ENCODE results near the gene APOE. TPM values are rescaled to one million over a fixed set of nuclear protein-coding genes. Genes with fewer than 3 reads are reported as not detected.
"Not testable (repeated sequence)": the region's sequence is repeated elsewhere in the genome, so short reads cannot be mapped to it uniquely, and the experiment has no call there.

Gene APOE
- total and polyA plus RNA-seq, 2 experiments from 2014 or later = 1,133 to 1,438 TPM

- DNase-seq (ENCODE audit: low spot score) (no peak), ATAC-seq (peak; percentile 6; the same call in 2 of the 3 replicates)
- Mint-ChIP-seq H3K36me3 (ENCODE audit: low read depth) (peaks cover 46% of the 10 kb centered on the region), H3K4me3 (no peak overlapping the region), H3K27me3 (ENCODE audit: insufficient read depth, low read depth, poor library complexity) (peaks cover 13% of the 10 kb centered on the region), H3K9me3 (no peaks in the 10 kb centered on the region), H3K4me1 (peaks cover 39% of the 10 kb centered on the region), H3K27ac (peak overlapping the region; percentile 34)
- H3K36me3 ChIP-seq (ENCODE audit: insufficient read depth) = peaks cover 11% of the 10 kb centered on the region
- H2AFZ ChIP-seq = no peak overlapping the region
- H3K4me3 ChIP-seq = no peak overlapping the region
- peak overlapping the region; percentile 92 for H3K27ac ChIP-seq (ENCODE audit: low read depth)
- TF ChIP-seq ZNF114 (CRISPR knock-in tag; IDR thresholded peaks at IDR 0.05) = no peak
- TF ChIP-seq ZNF331 (CRISPR knock-in tag; IDR thresholded peaks at IDR 0.05; ENCODE audit: low read depth) = no peak
- TF ChIP-seq CTCF (conservative IDR thresholded peaks at IDR 0.05; ENCODE audit: low read depth in 2 of 2) = no peak
- no peak for TF ChIP-seq EZH2 (IDR thresholded peaks at IDR 0.05; ENCODE audit: low read depth, unreplicated experiment)
- TF ChIP-seq REST (IDR thresholded peaks at IDR 0.05; ENCODE audit: unreplicated experiment) = no peak
- TF ChIP-seq CREB1 (CRISPR knock-in tag; IDR thresholded peaks at IDR 0.05; ENCODE audit: low read depth) = no peak
- no peak for TF ChIP-seq ZNF462 (CRISPR knock-in tag; IDR thresholded peaks at IDR 0.05)
- H4K20me1 ChIP-seq (replicated peaks; ENCODE audit: insufficient read depth) = 0 out of 2 replicates have a peak, but pooled peaks cover 7% of the 10 kb centered on the region
- H3K4me2 ChIP-seq = peak overlapping the region; percentile 60
- H3K4me1 ChIP-seq (ENCODE audit: insufficient read depth) = peaks cover 36% of the 10 kb centered on the region
- H3F3A ChIP-seq (replicated peaks; ENCODE audit: low read depth) = peaks cover 15% of the 10 kb centered on the region; the same call in 1 of the 2 replicates
- H3K27me3 ChIP-seq (ENCODE audit: insufficient read depth) = no peaks in the 10 kb centered on the region
- no peaks in the 10 kb centered on the region for H3K79me2 ChIP-seq (replicated peaks; ENCODE audit: insufficient read depth)
- no peaks in the 10 kb centered on the region for H3K9me2 ChIP-seq (ENCODE audit: insufficient read depth)
These were observed 23.5 kb upstream of the APOE start for GRCh38 chr19:44882063-44882462.

- H3K4me1 Mint-ChIP-seq = peaks cover 32% of the 10 kb centered on the region
- Histone ChIP-seq H3K36me3 (ENCODE audit: insufficient read depth) (peaks cover 11% of the 10 kb centered on the region), H3K4me1 (ENCODE audit: insufficient read depth) (peaks cover 29% of the 10 kb centered on the region), H3K4me2 (peak overlapping the region; percentile 60), H3K27ac (ENCODE audit: low read depth) (peak overlapping the region; percentile 92)
- peak overlapping the region; percentile 34; the same call in 1 of the 2 replicates for H3K27ac Mint-ChIP-seq
- H3K36me3 Mint-ChIP-seq (ENCODE audit: low read depth) = peaks cover 45% of the 10 kb centered on the region
- not testable (repeated sequence) for H4K20me1 ChIP-seq (replicated peaks; ENCODE audit: insufficient read depth); H3K79me2 ChIP-seq (replicated peaks; ENCODE audit: insufficient read depth); H3K4me3 ChIP-seq; H3K9me2 ChIP-seq (ENCODE audit: insufficient read depth); H3F3A ChIP-seq (replicated peaks; ENCODE audit: low read depth); H3K4me3 Mint-ChIP-seq; H3K9me3 Mint-ChIP-seq; H3K27me3 ChIP-seq (ENCODE audit: insufficient read depth); H2AFZ ChIP-seq
- ATAC-seq = peak; percentile 51
- peaks cover 13% of the 10 kb centered on the region for H3K27me3 Mint-ChIP-seq (ENCODE audit: insufficient read depth, low read depth, poor library complexity)
- peak; percentile 48 for DNase-seq (ENCODE audit: low spot score)
These were observed 22.8 kb upstream of the APOE start for GRCh38 chr19:44882619-44883397.

Data from GM23338 (cell line).